Ecto neural progenitor cell (in vitro differentiated cells): ENCODE data around the gene RLN3.

Source experiments
- DNase-seq: peaks from one replicate; pipeline ENCODE4 v3.0.0-alpha.2; 2018; ENCODE audit warnings: low spot score

Gene RLN3, protein sequence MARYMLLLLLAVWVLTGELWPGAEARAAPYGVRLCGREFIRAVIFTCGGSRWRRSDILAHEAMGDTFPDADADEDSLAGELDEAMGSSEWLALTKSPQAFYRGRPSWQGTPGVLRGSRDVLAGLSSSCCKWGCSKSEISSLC

GRCh38 chr19:14027856-14028450 is at the start of gene RLN3:
TSS of gene RLN3 (plus strand) at chr19:14028148. CDS start at chr19:14028205, 57 bp downstream.
- no peak for DNase-seq

GRCh38 chr19:13978351-13979243 is 49.4 kb upstream of the RLN3 start:
- peak; percentile 95 for DNase-seq

DNA sequence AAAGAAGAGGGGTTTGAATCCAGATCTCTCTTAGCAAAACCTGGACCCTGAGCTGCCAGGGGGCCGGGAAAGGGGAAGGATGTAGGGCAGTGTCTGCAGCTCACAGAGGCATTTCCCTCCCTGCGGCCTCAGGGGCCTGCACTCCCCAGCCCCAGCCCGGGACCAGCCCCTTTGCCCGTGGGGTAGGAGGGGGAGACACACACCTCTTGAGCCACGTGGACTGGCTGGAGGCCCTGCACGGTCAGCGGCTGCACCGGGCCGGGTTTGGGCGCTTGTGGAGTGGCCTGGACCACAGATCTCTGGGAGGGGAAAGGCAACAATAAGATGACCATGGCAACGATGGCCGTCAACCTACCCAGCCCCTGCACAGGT is 48.7 kb upstream of the RLN3 start:
- DNase-seq = no peak

GRCh38 chr19:13979686-13980085 is 48.3 kb upstream of the RLN3 start:
- DNase-seq = no peak

DNA sequence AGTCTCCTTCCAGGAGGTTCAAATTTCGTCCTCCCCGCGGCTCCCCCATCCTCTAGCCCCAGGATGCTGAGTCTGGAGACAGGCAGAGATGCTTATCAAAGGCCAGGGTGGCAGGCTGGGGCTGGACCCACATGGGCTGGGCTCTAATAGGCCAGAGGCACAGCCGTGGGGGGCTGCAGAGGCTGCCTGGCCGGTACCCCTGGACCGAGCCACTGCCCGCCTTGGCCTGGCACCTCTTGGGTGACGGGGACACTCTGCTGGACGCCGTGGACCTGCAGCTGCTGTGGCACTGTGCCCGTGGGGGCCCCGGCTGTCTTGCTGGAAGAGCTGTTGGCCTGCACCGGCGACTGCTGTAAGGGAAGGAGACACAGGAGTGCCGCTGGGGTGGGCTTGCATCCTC is 47.6 kb upstream of the RLN3 start:
- DNase-seq = no peak

DNA sequence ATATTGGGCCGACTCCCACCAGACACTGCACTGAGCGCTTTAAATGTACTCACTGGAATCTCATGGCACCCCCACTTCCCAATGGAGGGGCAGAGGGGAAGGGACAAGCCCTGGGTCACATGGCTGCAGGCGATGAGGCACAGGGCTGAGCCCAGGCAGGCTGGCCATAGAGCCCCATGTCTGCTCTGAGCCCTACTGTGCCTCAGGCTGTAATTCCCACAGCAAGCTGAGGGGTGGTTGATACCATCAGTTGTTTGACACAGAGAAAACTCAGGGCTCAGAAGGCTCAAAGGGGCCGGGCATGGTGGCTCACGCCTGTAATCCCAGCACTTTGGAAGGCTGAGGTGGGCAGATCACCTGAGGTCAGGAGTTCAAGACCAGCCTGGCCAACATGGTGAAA is 46.9 kb upstream of the RLN3 start:
- no peak for DNase-seq

GRCh38 chr19:13981467-13981866 is 46.5 kb upstream of the RLN3 start:
- no peak for DNase-seq

DNA sequence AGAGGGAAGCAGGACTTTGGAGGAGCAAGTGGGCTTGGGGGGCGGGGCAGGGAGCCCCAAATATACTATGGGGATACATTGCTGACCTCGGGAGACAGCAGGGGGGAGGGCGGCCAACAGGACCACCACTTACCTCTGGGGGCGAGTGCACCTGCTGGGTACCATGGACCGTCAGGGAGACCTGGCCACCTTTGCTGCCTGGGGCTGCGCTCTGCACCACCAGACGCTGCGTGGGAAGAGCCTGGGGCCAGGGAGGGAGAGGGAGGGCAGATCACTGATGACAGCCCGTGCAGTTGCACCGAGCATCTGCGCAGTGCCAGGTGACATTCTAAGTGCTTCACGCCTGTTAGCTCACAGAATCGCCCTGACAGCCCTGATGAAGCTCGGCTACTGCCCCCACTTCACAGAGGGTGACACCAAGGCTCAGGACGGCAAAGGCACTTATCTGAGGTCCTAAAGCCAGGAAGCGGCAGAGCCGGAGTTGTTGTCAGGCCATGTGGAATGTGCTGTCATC is 45.9 kb upstream of the RLN3 start:
- no peak for DNase-seq

DNA sequence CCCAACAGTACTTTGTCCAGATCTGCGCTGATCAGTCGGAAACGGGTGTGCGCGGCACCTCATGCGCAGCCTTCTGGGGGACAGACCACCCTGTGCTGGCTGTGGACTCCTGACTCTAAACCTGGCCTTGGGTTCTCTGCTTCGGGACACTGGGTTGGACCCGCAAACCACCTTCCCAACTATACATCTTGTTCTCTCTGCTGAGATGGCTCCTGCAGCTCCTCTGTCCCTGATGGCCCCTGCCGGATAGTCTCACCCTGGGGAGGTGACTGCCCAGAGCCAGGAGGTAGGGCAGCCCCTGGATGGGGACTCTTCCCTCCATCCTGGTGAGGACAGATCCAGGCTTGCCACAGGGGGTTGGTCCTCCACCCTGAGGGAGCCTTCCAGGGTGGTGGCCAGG is 45.2 kb upstream of the RLN3 start:
- DNase-seq = no peak

DNA sequence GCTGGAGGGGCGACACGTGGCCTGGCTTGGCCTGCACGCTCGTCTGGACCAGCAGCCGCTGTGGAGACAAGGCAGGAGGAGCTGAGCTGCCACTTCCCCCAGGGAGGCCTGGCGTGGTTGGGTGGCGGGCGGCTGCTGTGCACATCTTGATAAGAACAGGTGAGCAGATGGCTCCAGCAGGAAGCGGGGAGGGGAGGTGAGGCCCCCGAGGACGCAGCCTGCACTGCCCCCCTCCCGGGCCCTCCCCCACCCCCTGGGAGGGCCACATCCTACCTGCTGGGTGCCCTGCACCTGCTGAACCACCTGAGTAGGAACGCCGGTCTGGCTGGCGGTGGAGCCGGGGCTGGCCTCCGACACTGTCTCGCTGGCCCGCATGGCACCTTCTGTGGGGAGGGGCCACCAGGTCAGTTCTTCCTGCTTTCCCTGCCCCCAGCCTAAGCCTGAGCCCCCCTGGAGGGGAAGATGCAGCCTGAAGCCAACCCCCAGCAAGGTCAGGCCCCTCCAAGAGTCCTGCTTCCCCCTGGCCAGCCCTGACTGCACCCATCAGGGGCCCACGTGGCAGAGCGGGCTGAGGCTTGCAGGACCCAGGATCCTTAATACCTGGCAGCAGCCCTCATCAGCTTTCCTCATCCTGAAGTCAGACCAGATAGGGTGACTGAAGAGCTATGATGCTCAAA is 44.6 kb upstream of the RLN3 start:
- no peak for DNase-seq

- no peak for DNase-seq
Measured at GRCh38 chr19:13984186-13984585, 43.8 kb upstream of the RLN3 start.

DNA sequence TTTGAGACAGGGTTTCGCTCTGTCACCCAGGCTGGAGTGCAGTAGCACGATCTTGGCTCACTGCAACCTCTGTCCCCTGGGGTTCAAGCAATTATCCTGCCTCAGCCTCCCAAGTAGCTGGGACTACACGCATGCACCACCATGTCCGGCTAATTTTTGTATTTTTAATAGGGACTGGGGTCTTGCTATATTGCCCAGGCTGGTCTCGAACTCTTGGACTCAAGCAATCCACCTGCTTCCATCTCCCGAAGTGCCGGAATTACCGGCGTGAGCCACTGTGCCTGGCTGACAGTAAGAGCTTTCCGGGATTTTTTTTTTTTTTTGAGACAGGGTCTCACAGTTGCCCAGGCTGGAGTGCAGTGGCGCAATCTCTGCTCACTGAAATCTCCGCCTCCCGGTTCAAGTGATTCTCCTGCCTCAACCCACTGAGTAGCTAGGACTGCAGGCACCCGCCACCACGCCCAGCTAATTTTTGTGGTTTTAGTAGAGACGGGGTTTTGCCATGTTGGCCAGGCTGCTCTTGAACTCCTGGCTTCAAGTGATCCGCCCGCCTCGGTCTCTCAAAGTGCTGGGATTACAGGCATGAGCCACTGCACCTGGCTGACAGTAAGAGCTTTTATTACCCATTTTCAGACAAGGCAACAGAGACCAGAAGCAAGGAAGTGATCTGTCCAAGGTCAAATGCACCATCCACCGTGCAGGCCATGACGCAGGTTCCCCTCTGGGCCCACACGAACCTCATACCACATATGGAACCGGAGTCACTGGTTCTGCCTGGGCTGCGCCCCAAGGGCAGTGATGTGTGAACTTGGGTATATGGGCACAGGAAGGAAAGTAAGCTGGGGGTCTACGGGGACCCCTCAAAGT is 42.8 kb upstream of the RLN3 start:
- DNase-seq = no peak

DNA sequence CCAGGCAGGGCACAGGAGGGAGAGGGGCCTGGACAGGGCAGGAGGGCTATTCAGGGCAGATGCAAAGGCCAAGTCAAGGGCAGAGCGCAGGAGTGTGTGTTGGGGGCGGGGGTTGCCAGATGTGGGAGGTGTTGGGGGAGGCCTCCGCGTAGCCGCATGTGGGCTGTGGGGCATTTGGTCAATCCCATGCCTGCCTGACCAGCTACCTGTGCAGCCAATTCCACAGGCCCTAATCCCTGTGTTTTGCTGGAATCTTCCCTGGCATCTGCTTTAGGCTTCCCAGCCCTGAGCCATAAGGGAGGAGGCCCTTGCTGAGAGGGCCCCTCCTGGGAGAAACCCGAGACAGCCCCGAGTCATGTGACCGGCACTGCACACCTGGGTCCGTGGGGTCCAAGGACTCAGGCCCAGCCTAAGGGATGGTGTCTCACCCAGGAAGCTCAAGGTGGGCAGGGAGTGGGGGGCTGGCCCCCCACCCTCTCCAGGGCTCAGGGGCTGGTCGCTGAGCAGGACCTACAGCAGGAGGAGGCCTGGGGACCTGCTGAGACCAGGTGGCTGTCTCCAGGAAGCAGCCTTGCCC is 42.1 kb upstream of the RLN3 start:
- DNase-seq = no peak

- peak; percentile 61 for DNase-seq
Measured at GRCh38 chr19:13986348-13986904, 41.5 kb upstream of the RLN3 start.

GRCh38 chr19:13987101-13987890 is 40.7 kb upstream of the RLN3 start:
- no peak for DNase-seq

- DNase-seq = no peak
Measured at GRCh38 chr19:13989487-13989886, 38.5 kb upstream of the RLN3 start.

GRCh38 chr19:13990085-13990484 is 37.9 kb upstream of the RLN3 start:
- DNase-seq = no peak

GRCh38 chr19:13992025-13992424 is 35.9 kb upstream of the RLN3 start:
- no peak for DNase-seq

GRCh38 chr19:13993590-13994300 is 34.2 kb upstream of the RLN3 start:
- DNase-seq = no peak
